Hepatocyte (in vitro differentiated cells): ENCODE results near the gene OSBPL3.

Experiments
- EZH2 ChIP-seq: fragments of 200-600 bp; sonication (generic); IDR thresholded peaks from 2 replicates; pipeline ENCODE4 v1.6.1; 2016; ENCODE audit warnings: antibody characterized with exemption, mild to moderate bottlenecking, borderline replicate concordance
- EZH2phosphoT487 ChIP-seq: fragments of 200-600 bp; sonication (generic); IDR thresholded peaks from one replicate; pipeline ENCODE4 v1.6.1; 2018; ENCODE audit warnings: antibody characterized with exemption, mild to moderate bottlenecking, low read depth, moderate library complexity; ENCODE audit not compliant: unreplicated experiment, severe bottlenecking
- TF ChIP-seq, protein P1 (sequence below): fragments of 200-600 bp; sonication (generic); IDR thresholded peaks from 2 replicates; pipeline ENCODE4 v1.5.1; 2016; ENCODE audit warnings: antibody characterized with exemption, mild to moderate bottlenecking; ENCODE audit not compliant: poor library complexity

- TF ChIP-seq, protein P1, sequence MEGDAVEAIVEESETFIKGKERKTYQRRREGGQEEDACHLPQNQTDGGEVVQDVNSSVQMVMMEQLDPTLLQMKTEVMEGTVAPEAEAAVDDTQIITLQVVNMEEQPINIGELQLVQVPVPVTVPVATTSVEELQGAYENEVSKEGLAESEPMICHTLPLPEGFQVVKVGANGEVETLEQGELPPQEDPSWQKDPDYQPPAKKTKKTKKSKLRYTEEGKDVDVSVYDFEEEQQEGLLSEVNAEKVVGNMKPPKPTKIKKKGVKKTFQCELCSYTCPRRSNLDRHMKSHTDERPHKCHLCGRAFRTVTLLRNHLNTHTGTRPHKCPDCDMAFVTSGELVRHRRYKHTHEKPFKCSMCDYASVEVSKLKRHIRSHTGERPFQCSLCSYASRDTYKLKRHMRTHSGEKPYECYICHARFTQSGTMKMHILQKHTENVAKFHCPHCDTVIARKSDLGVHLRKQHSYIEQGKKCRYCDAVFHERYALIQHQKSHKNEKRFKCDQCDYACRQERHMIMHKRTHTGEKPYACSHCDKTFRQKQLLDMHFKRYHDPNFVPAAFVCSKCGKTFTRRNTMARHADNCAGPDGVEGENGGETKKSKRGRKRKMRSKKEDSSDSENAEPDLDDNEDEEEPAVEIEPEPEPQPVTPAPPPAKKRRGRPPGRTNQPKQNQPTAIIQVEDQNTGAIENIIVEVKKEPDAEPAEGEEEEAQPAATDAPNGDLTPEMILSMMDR, result no peak
- TF ChIP-seq EZH2 (no peak), EZH2phosphoT487 (no peak)
Measured at GRCh38 chr7:24784277-24784676, 195.7 kb downstream of the OSBPL3 start.
